CD4-positive, alpha-beta T cell (primary cell): ENCODE results near the gene PKDCC. TPM values are rescaled to one million over a fixed set of nuclear protein-coding genes. Genes with fewer than 3 reads are reported as not detected.

Source experiments
- ATAC-seq: fragments of 200-7000 bp; cut with Tn5 transposase; one replicate; pipeline ENCODE4 v1.10.0; 2022; ENCODE audit warnings: mild to moderate bottlenecking; ENCODE audit not compliant: poor library complexity
- CTCF ChIA-PET: fragments of 350-600 bp; sonication (Branson Sonifier 250); formaldehyde crosslinking; loops from one replicate; lab custom pipeline; 2021; ENCODE audit warnings: antibody characterized with exemption, inconsistent platforms; lab: Charles Lee
- POLR2A ChIA-PET: fragments of 350-600 bp; sonication (Branson Sonifier 250); formaldehyde crosslinking; loops from one replicate; lab custom pipeline; 2021; ENCODE audit warnings: antibody characterized with exemption, inconsistent platforms; lab: Charles Lee
- DNase-seq, 14 experiments: peaks; one replicate each; pipeline ENCODE4 v3.0.0-alpha.2; 2013 to 2020; ENCODE audit warnings: mixed read lengths in 2 of 14
- H3K27ac ChIP-seq, 2 donors: one replicate each; pipeline versions ENCODE4 v1.5.1 to v1.7.0; 2013; ENCODE audit warnings: low read length in 2 of 2, low read depth in 1 of 2, mild to moderate bottlenecking in 1 of 2
- H3K27me3 ChIP-seq, 2 experiments: 1 replicate in 1 of 2; 2 replicates in 1 of 2; pipeline versions ENCODE4 v1.6.1 to v1.7.0; 2013; ENCODE audit warnings: low read length in 2 of 2, control low read depth in 1 of 2, mild to moderate bottlenecking in 1 of 2, moderate library complexity in 1 of 2; ENCODE audit not compliant: insufficient read depth in 2 of 2, control insufficient read depth in 1 of 2
- H3K36me3 ChIP-seq: one replicate; pipeline ENCODE4 v1.6.1; 2013; ENCODE audit warnings: low read length, control low read depth; ENCODE audit not compliant: insufficient read depth
- H3K4me1 ChIP-seq: one replicate; pipeline ENCODE4 v1.6.1; 2013; ENCODE audit warnings: low read length, control low read depth; ENCODE audit not compliant: insufficient read depth
- H3K4me3 ChIP-seq: one replicate; pipeline ENCODE4 v1.5.1; 2013; ENCODE audit warnings: mild to moderate bottlenecking, low read length, moderate library complexity
- H3K9me3 ChIP-seq, 2 experiments: 1 replicate in 1 of 2; 2 replicates in 1 of 2; pipeline versions ENCODE4 v1.6.1 to v1.7.0; 2013; ENCODE audit warnings: low read length in 2 of 2, mild to moderate bottlenecking in 2 of 2, control low read depth in 1 of 2, moderate library complexity in 1 of 2; ENCODE audit not compliant: control insufficient read depth in 1 of 2, insufficient read depth in 1 of 2
- H3K27ac Mint-ChIP-seq: one replicate; pipeline ENCODE4 v1.8.0; 2020; ENCODE audit warnings: mixed read lengths
- H3K27me3 Mint-ChIP-seq: one replicate; pipeline ENCODE4 v1.8.0; 2021; ENCODE audit warnings: mixed read lengths
- H3K36me3 Mint-ChIP-seq: one replicate; pipeline ENCODE4 v1.8.0; 2021; ENCODE audit warnings: low read depth, mixed read lengths
- H3K4me1 Mint-ChIP-seq: one replicate; pipeline ENCODE4 v1.8.0; 2021; ENCODE audit warnings: low read depth, mixed read lengths
- H3K4me3 Mint-ChIP-seq: one replicate; pipeline ENCODE4 v1.8.0; 2020; ENCODE audit warnings: mild to moderate bottlenecking, mixed read lengths
- H3K9me3 Mint-ChIP-seq: one replicate; pipeline ENCODE4 v1.8.0; 2020; ENCODE audit warnings: mixed read lengths
- intact Hi-C, 2 experiments: fragments of 100-400 bp; cut with DNase I in 1 of 2; cut with micrococcal nuclease in 1 of 2; formaldehyde crosslinking; loops; one replicate each; pipeline versions ENCODE4 v1.15.1 to v1.9.0; 2023 to 2025; cut with DNase I, micrococcal nuclease
- total RNA-seq, 174 experiments: library from RNA in 2 of 174; stranded (reverse) in 2 of 174; gene quantifications; one replicate each; pipeline ENCODE4 v1.2.3 and lab custom pipeline; 2021 to 2026
- TF ChIP-seq, protein P1 (sequence below): fragments of 200-600 bp; IDR thresholded peaks from one replicate; pipeline ENCODE4 v1.8.0; 2022; ENCODE audit warnings: antibody characterized with exemption, mild to moderate bottlenecking

The PKDCC gene
- total RNA-seq, 2 experiments from 2014 or later = not detected

DNA sequence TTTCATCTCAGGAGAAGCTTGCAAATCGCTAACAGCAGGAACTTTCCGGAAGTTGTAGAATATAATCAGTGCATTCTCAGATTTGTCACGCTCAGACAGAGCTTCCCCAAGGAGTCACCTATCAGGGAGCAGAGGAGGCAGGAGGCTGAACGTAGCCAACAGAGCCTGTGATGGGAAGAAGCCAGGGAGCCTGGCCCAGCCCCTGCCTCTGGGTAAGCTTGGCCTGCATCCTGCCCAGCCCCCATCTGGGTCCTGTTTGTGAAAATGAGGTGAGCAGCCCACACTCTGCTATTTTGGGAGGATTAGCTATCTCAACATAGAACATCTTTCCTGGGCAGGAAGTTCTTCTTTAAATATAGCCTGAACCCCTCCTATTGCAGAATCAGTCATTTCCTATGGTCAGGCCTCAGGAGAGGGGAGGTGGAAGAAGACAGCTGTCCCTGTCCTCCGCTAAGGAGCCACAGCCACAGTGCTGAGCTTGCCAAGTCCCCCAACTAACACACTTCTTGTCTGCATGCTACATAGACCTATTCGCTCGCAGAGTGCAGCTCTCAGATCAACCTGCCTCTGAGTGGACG, 19.2 kb upstream of the PKDCC start:
- TF ChIP-seq, protein P1, sequence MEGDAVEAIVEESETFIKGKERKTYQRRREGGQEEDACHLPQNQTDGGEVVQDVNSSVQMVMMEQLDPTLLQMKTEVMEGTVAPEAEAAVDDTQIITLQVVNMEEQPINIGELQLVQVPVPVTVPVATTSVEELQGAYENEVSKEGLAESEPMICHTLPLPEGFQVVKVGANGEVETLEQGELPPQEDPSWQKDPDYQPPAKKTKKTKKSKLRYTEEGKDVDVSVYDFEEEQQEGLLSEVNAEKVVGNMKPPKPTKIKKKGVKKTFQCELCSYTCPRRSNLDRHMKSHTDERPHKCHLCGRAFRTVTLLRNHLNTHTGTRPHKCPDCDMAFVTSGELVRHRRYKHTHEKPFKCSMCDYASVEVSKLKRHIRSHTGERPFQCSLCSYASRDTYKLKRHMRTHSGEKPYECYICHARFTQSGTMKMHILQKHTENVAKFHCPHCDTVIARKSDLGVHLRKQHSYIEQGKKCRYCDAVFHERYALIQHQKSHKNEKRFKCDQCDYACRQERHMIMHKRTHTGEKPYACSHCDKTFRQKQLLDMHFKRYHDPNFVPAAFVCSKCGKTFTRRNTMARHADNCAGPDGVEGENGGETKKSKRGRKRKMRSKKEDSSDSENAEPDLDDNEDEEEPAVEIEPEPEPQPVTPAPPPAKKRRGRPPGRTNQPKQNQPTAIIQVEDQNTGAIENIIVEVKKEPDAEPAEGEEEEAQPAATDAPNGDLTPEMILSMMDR = no peak
- ChIA-PET POLR2A (no interaction called here), CTCF (no interaction called here)
- peaks cover 0 to 5% of the 10 kb centered on the region in 2 experiments for H3K9me3 ChIP-seq
- no peak overlapping the region for H3K4me3 ChIP-seq
- Mint-ChIP-seq H3K27me3 (peaks cover 45% of the 10 kb centered on the region), H3K4me1 (peaks cover 5% of the 10 kb centered on the region), H3K27ac (no peak overlapping the region), H3K36me3 (no peaks in the 10 kb centered on the region), H3K4me3 (no peak overlapping the region), H3K9me3 (no peaks in the 10 kb centered on the region)
- H3K27ac ChIP-seq = no peak overlapping the region
- no peak for DNase-seq
- peaks cover 1 to 6% of the 10 kb centered on the region in 2 experiments for H3K27me3 ChIP-seq
- no peaks in the 10 kb centered on the region for H3K36me3 ChIP-seq
- intact Hi-C loops = no loop called here
- H3K4me1 ChIP-seq = no peaks in the 10 kb centered on the region
- no peak for ATAC-seq

DNA sequence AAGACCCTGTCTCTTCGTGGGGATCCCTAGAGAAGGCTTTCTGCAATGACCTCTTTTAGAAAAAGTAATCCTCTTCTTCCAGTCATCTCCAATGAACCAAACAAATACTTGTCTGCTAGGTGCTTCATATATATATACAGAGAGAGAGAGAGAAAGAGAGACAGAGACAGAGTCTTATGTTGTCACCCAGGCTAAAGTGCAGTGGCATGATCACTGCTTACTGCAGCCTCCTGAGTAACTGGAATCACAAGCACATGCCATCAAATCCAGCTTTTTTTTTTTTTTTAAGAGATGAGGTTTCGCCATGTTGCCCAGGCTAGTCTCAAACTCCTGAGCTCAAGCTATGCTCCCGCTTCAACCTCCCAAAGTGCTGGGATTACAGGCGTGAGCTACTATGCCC, 18.6 kb upstream of the PKDCC start:
- no peak overlapping the region for H3K27ac Mint-ChIP-seq
- DNase-seq (no peak), ATAC-seq (no peak)
- H3K4me1 Mint-ChIP-seq = peaks cover 5% of the 10 kb centered on the region
- H3K36me3 Mint-ChIP-seq = no peaks in the 10 kb centered on the region
- TF ChIP-seq, protein P1 = no peak
- H3K27me3 Mint-ChIP-seq = peaks cover 46% of the 10 kb centered on the region
- H3K9me3 Mint-ChIP-seq = no peaks in the 10 kb centered on the region
- Histone ChIP-seq H3K36me3 (no peaks in the 10 kb centered on the region), H3K4me1 (no peaks in the 10 kb centered on the region), H3K27ac (no peak overlapping the region), H3K27me3 (peaks cover 0 to 6% of the 10 kb centered on the region in 2 experiments), H3K9me3 (peaks cover 0 to 5% of the 10 kb centered on the region in 2 experiments), H3K4me3 (no peak overlapping the region)
- POLR2A ChIA-PET = no interaction called here
- CTCF ChIA-PET = no interaction called here
- no peak overlapping the region for H3K4me3 Mint-ChIP-seq
- intact Hi-C loops = no loop called here

DNA sequence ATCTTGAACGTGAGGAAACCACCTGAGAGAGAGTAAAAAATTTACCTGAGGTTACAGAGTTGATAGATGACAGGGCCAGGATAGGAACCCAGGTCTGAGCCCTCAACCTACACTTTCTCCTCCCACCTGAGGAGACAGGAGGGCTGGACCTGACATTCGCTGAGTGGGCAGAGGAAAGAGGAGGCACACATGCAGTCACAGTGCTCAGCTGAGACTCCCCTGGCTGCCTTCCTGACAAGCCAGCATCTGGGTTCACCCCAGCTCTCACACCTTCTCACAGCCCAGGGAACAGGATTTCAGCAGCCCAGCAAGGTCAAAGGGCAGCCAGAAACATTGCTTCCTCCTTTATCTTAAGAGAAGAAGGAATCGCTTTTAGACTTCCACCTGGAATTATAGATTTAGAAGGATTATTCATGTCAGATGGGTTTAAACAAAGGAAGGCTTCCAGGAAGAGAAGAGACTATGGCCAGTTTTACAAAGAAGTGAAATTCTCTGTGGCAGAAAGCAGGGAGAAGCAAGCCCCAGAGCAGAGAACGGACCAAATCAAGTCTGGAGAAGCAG, 18.1 kb upstream of the PKDCC start:
- peaks cover 5% of the 10 kb centered on the region for H3K4me1 Mint-ChIP-seq
- CTCF ChIA-PET = no interaction called here
- ATAC-seq (no peak), DNase-seq (no peak)
- no peak overlapping the region for H3K27ac Mint-ChIP-seq
- no peak overlapping the region for H3K27ac ChIP-seq
- H3K36me3 ChIP-seq = no peaks in the 10 kb centered on the region
- H3K4me1 ChIP-seq = no peaks in the 10 kb centered on the region
- intact Hi-C loops = no loop called here
- no peak overlapping the region for H3K4me3 ChIP-seq
- peaks cover 51% of the 10 kb centered on the region for H3K27me3 Mint-ChIP-seq
- peaks cover 0 to 4% of the 10 kb centered on the region in 2 experiments for H3K27me3 ChIP-seq
- TF ChIP-seq, protein P1 = no peak
- no peaks in the 10 kb centered on the region for H3K36me3 Mint-ChIP-seq
- H3K9me3 Mint-ChIP-seq = no peaks in the 10 kb centered on the region
- POLR2A ChIA-PET = no interaction called here
- H3K9me3 ChIP-seq = peaks cover 0 to 5% of the 10 kb centered on the region in 2 experiments
- H3K4me3 Mint-ChIP-seq = no peak overlapping the region
